Stimulated activated CD4-positive, alpha-beta T cell treated with anti-CD3 and anti-CD28 coated beads, Interleukin-12 subunit alpha, Interleukin-12 subunit beta, amount 100 ng/mL, for 24 hours (primary cell): ENCODE data around the gene PPIA.

Experiments
- DNase-seq, 2 experiments: peaks; one replicate each; pipeline ENCODE4 v3.0.0-alpha.2; 2020; ENCODE audit warnings: low read depth in 2 of 2

Gene PPIA

GRCh38 chr7:44796504-44797328 lies at the start of gene PPIA:
TSS of gene PPIA (plus strand) at chr7:44796681. CDS start at chr7:44796725, 44 bp downstream.
- peak; percentile 98 to 99 for DNase-seq

DNA sequence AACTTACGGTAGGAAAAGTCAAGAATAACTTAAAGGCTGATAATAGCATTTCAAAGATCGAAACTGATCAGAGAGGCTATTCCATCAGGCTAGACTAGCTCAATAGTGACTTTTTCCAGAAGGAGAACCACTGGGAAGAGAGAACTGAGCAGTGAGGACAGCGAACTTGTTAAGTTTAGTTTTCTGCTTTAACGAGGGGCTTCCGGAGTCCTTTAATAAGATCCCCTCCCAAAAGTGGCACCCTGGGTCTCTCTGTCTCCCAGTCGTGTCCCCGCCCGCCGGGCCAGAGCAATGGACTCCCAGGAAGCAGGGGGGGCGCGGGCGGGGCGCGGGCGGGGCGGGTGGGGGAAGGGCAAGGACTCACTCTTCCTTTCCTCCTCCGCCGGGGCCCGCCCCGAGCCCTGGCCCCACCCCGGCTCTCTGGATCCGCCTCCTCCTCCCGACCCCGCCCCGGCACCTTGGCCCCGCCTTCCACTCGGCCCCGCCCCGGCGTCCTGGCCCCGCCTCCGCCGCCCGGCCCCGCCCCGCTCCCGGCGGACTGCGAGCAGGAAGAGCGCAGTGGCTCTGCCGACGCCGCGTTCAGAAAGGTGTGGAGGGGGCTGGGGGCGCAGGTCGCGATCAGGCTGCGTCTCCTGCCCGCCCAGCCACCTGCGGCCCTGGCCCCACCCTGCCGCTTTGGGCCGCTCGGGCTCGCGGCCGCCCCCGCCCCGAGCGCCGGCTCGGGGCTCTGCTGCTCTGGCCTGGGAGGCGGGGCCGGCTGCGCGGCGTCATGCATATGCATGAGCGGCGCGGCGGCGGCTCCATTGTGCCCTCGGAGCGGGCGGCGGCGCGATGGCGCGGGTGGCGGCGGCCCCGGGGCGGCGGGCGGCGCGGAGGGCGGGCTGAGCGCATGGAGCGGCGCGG lies 48.2 kb upstream of the PPIA start, which contains the start of gene ZMIZ2:
TSS of gene ZMIZ2 (plus strand) at position 803 of the 903 bp plus-strand sequence. CDS start 7,403 bp downstream, outside the sequence.
- peak; percentile 82 to 87 for DNase-seq

DNA sequence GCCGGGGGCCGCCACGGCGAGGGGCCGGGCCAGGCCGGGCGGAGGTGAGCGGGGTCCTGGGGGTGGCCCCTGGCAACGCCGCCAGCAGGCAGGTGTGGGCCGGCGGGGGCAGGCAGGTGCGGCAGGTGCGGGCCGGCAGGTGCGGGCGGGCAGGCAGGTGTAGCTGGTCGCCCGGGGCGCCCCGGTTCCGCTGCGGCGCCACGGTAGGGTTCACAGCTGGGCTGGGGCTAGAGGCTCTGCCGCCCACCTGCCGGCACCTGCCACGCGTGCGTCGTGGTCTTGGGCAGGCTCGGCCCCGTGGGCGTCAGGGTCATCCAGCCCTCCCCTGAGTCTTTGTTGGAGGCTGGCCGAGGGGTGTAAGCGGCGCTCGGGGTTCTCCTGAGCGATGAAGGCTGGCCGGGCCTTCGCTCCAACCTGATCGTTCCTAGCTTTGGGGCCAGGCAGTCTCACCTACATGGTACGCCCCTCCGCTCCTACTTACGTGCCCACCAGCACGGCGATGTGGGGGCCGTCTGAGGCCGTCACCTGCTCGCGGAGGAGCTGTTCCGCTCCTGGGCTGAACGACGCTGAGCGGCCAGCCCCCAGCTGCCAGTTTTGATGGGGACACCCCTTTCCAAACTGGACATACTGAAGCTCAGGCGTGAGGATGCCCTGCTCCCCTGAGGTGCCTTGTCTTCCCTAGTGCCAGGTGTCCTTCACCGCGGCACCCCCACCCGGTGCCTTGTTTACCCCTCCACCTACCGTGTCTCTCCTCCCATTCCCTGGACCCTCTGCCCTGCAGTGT lies 47.3 kb upstream of the PPIA start:
- no peak for DNase-seq

- DNase-seq = no peak
Observed at GRCh38 chr7:44749992-44750391, 46.5 kb upstream of the PPIA start.

- no peak for DNase-seq
Observed at GRCh38 chr7:44750424-44750823, 46.1 kb upstream of the PPIA start.

DNA sequence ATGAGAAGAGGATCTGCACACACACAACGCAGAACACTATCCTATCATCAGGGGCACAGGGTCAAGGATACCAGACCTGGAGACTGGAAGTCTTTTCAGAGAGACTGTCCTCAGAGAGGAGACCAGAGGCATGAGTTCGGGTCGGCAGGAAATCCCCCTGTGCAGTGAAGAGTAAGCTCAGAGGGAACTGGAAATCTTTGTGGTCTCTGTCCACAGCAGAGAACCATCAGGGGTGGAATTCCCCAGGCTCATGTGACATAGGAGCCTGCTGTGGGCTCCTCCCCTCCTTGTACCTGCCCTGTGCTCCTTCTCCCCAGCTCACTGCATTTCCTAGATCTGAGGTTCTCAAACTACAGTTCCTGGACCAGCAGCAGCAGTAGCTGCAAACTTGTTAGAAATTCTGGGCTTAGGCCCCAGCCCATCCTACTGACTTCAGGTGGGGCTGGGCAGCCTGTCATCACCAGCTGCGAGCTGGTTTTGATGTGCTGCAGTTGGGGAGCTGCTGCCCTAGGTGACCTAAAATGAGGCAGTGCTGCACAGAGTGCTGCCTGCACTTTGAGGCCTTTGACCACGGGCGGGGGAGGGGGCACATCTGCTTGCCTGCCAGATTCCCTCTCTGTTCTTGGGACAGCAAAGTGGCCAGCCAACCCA lies 45.4 kb upstream of the PPIA start:
- peak in 1 of 2 experiments; percentile 36 for DNase-seq

DNA sequence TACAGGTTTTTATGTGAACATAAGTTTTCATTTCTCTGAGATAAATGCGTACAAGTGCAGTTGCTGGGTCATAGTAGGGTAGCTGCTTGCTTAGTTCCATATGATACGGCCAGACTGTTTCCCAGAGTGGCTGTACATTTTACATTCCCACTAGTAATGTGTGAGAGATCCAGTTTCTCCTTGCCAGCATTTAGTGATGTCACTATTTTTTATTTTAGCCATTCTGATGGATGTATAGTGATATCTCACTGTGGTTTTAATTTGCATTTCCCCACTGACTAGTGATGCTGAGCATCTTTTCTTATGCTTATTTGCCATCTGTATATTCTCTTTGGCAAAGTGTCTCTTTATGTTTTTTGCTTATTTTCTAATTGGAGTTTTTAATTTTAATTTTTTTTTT lies 43.7 kb upstream of the PPIA start:
- no peak for DNase-seq

DNA sequence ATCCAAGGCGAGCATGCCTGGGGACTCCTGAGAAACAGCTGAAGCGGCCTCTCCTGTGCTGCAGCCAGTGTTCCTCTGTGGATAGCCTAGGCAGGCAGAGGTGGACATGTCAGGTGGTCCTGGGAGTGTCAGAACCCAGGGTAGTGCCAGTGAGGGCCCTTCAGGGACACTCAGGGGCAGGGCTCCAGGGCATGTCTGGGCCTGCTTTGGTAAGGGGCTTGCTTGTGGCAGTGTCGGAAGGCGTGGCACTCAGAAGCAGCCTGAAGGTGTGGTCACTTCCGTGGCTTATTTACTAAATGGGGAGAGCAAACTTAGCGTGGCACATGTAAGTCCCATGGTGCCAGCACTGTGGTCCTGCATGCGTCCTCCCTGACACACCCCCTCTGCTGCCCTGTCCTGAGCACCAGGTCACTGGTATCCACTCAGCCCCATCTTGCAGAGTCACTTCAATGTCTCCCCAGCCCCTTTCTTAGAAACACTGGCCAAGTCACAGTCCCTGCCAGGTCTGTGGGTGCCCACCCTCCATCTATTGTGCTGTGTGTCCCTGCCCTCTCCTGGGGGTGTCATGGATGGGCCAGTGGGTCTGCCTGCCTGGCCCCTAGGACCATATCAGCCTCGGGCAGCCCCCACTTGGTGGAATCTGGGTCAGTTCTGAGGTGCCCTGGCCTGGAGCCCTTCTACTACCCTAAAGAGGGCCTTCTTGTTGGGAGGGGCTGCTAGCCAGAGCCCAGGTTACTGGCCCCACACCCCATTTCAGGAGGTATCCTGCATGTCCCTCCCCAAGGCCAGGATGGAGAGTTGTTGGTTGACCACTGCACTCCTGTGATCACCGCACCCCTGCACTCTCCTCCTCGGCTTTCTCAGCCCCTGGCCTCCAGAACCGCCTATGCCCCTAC lies 41.4 kb upstream of the PPIA start:
- DNase-seq = no peak

DNA sequence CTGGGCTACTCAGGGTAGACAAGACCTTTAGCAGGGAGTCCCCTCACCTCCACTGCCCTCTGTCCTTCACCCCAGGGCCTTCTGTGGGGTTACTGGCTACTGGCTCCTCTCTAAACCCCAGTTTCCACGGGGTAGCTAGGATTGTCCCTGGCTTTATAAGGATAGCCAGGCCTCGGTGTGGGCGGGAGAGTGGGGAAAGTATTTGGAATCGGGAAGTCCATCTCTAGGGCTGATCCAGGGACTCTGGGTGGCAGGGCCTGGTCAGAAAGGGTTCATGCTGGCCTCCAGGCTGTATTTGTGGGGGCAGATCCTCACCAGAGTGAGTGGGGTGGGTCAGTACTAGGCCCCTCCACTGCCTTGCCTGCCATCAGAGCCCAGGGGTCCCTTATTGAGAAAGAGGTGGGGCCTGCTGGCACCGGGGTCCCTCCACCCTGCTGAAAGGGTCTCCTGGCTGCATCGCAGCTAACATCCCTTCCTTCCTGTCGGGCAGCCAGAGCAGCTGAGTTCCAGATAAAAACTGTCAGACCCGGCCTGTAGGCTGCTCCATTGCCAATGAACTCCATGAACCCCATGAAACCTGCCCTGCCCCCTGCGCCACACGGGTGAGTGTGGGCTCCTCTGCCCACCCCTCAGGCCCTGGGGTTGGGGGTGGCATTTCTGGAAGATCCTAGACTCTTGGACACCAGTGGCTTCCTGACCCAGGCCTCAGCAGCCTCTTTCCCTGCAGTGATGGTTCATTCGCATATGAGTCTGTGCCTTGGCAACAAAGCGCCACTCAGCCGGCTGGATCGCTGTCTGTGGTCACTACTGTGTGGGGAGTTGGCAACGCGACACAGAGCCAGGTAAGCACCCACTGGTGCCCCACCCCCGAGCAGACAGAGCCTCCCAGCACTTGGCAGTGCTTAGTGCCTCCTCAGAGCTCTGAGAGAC lies 40.5 kb upstream of the PPIA start:
- DNase-seq = no peak

DNA sequence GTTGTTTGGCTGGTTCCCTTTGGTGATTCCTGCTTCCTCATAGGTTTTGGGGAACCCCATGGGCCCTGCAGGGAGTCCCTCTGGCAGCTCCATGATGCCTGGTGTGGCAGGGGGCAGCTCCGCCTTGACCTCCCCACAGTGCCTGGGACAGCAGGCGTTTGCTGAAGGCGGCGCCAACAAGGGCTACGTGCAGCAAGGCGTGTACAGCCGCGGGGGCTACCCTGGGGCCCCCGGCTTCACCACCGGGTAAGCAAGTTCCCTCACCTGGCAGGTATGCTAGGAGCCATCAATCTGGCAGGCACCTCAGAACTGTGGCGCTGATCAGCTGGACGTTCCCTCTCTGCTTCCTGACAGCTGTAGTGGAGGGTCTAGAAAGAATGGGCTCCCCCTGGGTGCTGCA lies 39.6 kb upstream of the PPIA start:
- no peak for DNase-seq

- no peak for DNase-seq
Observed at GRCh38 chr7:44757311-44757710, 39.2 kb upstream of the PPIA start.

DNA sequence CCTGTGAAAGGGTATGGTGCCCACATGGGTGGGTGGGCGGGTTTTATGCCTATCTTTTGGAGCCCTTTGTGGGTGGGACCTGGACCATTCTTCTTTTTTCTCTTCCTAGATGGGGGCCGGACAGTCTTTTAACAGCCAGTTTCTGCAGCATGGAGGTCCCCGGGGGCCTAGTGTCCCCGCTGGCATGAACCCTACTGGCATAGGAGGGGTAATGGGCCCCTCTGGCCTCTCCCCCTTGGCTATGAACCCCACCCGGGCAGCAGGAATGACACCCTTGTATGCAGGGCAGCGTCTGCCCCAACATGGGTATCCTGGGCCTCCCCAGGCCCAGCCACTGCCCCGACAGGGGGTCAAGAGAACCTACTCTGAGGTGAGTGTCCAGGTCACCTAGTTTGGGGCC lies 38.7 kb upstream of the PPIA start:
- no peak for DNase-seq

GRCh38 chr7:44759246-44759645 lies 37.2 kb upstream of the PPIA start:
- no peak for DNase-seq

- DNase-seq = no peak
Observed at GRCh38 chr7:44760034-44760580, 36.4 kb upstream of the PPIA start.

DNA sequence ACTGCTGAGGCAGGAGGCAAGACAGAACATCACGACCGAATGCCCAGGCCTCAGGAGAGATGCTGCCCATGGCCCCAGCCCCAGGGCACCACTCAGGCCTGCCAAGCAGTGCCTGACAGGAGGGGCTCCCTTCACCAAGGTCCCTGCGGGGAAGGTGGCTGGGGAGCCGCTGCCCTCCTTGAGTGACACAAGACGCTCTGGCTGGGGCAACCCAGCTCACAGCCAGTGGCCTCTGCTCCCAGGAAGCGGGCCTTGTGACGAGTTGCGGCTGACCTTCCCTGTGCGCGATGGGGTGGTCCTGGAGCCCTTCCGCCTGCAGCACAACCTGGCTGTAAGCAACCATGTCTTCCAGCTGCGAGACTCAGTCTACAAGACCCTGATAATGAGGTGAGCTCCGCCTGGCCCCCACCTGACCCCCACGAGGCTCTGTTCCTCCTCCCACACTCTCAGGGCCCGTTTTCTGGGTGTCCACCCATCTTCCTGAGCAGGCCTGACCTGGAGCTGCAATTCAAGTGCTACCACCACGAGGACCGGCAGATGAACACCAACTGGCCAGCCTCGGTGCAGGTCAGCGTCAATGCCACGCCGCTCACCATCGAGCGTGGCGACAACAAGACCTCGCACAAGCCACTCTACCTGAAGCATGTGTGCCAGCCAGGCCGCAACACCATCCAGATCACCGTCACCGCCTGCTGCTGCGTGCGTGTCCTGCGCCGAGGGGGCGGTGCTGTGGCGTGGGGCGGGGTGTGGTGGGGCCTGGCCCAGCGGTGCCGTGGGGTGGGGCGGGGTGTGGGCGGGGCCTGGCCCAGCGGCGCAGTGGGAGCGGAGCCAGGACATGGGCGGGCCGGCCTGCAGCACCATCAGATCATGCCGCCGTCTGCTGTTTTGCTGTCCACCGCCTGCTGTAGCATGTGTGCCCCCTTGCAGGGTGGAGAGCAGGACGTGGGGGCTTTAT lies 35.0 kb upstream of the PPIA start:
- no peak for DNase-seq

DNA sequence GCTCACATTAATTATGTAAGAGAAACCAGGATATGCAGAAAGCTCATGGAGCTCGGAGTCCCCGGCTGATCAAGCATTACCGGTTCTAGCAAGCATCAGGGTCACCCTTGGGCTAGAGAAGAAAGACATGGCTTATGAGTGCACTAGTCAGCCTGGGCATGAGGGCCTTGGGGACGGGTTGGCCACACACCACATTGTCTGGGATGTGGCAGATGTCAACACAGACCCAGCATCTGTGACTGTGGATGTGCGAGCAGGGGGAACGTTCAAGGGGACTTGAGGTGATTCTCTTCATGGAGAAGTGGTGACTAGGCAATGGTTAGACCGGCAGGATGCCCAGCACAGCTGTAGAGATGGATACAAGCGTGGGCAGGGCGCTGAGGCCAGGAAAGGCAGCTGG lies 34.2 kb upstream of the PPIA start:
- no peak for DNase-seq

GRCh38 chr7:44762726-44763522 lies 33.6 kb upstream of the PPIA start:
- DNase-seq = no peak
